Measurements from ENCODE around the gene RNU7-1. TPM values are rescaled to one million over a fixed set of nuclear protein-coding genes. Genes with fewer than 3 reads are reported as not detected.

The RNU7-1 gene
- total RNA-seq, 1 donor from 2014 or later, result not detected

- DNase-seq, result no peak
Measured at GRCh38 chr12:6938353-6939190, 5.0 kb upstream of the RNU7-1 start.

- DNase-seq, result no peak
Measured at GRCh38 chr12:6939191-6939540, 4.5 kb upstream of the RNU7-1 start.

GRCh38 chr12:6941267-6941666, 2.3 kb upstream of the RNU7-1 start:
- DNase-seq, result no peak

GRCh38 chr12:6941782-6942181, 1.8 kb upstream of the RNU7-1 start:
- no peak for DNase-seq

GRCh38 chr12:6942331-6942665, 1.3 kb upstream of the RNU7-1 start:
- DNase-seq, result no peak

- DNase-seq, result peak; percentile 95
Measured at GRCh38 chr12:6943389-6943721, 261 bp upstream of the RNU7-1 start.

- DNase-seq, result peak; percentile 93
Measured at GRCh38 chr12:6944381-6945186, 968 bp downstream of the RNU7-1 start.

GRCh38 chr12:6945613-6946012, 2.0 kb downstream of the RNU7-1 start:
- no peak for DNase-seq

GRCh38 chr12:6946033-6946919, 2.7 kb downstream of the RNU7-1 start:
- DNase-seq, result peak; percentile 38

GRCh38 chr12:6946920-6947374, 3.3 kb downstream of the RNU7-1 start:
- DNase-seq, result no peak

- no peak for DNase-seq
Measured at GRCh38 chr12:6947615-6948014, 4.0 kb downstream of the RNU7-1 start.

- DNase-seq, result no peak
Measured at GRCh38 chr12:6948873-6949594, 5.4 kb downstream of the RNU7-1 start.

GRCh38 chr12:6950401-6950801, 6.8 kb downstream of the RNU7-1 start:
- no peak for DNase-seq

GRCh38 chr12:6950811-6951540, 7.4 kb downstream of the RNU7-1 start, which contains the start of gene PTPN6:
TSS of gene PTPN6 (plus strand) at chr12:6951356. CDS start at chr12:6951513, 157 bp downstream.
- no peak for DNase-seq

GRCh38 chr12:6951551-6952120, 8.0 kb downstream of the RNU7-1 start:
- no peak for DNase-seq

GRCh38 chr12:6952121-6952862, 8.7 kb downstream of the RNU7-1 start:
- DNase-seq, result no peak

- DNase-seq, result no peak
Measured at GRCh38 chr12:6952863-6953441, 9.3 kb downstream of the RNU7-1 start.

GRCh38 chr12:6953442-6954315, 10.1 kb downstream of the RNU7-1 start:
- peak; percentile 51 for DNase-seq

All from dermis blood vessel endothelial cell (primary cell).